ENCODE measurements around the gene CYP27B1. TPM values are rescaled to one million over a fixed set of nuclear protein-coding genes. Genes with fewer than 3 reads are reported as not detected.
A peak's percentile ranks its signal among the peaks of the same experiment; 100 is the strongest.

CYP27B1 gene
- total and polyA plus RNA-seq, 2 experiments from 2014 or later = 1.1 to 2.7 TPM

DNA sequence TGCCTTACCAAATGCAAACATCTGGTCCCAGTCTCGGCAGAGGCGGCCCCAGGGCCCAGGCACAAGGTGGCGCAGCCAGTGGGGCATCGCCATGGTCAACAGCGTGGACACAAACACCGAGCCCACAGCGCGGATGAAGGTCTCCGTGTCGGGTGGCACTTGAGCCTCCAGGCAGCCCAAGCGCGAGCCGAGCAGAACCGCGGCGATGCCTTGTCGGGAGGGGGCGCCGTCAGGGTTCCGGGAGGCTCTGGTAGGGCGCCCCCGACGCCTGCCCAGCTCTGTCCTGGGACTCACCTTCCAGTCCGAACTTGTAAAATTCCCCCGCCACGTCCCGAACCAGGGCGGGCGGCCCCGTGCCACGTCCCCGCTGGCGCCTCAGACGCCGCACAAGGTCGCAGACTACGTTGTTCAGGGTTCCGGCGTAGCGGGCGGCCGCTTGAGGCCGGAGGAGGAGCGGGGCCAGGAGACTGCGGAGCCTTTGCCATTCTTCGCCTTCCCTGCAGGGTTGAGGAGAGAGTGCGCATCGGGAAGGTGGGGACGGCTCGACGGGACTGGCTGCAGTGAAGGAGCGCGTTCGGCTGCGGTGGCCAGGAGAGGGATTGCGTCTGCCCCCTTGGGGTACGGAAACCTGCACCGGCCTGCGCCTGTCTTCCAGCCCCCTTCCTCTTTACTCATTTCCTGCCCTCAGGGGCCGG is 1.7 kb downstream of the CYP27B1 start:
- Mint-ChIP-seq H3K27me3 (ENCODE audit: insufficient read depth, low read depth, poor library complexity) (peaks cover 52% of the 10 kb centered on the region), H3K27ac (no peak overlapping the region)
- TF ChIP-seq CREB1 (CRISPR knock-in tag; IDR thresholded peaks at IDR 0.05; ENCODE audit: low read depth) (no peak), EZH2 (IDR thresholded peaks at IDR 0.05; ENCODE audit: low read depth, unreplicated experiment) (peak; percentile 43)
- TF ChIP-seq, protein P1, sequence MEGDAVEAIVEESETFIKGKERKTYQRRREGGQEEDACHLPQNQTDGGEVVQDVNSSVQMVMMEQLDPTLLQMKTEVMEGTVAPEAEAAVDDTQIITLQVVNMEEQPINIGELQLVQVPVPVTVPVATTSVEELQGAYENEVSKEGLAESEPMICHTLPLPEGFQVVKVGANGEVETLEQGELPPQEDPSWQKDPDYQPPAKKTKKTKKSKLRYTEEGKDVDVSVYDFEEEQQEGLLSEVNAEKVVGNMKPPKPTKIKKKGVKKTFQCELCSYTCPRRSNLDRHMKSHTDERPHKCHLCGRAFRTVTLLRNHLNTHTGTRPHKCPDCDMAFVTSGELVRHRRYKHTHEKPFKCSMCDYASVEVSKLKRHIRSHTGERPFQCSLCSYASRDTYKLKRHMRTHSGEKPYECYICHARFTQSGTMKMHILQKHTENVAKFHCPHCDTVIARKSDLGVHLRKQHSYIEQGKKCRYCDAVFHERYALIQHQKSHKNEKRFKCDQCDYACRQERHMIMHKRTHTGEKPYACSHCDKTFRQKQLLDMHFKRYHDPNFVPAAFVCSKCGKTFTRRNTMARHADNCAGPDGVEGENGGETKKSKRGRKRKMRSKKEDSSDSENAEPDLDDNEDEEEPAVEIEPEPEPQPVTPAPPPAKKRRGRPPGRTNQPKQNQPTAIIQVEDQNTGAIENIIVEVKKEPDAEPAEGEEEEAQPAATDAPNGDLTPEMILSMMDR (conservative IDR thresholded peaks at IDR 0.05; ENCODE audit: low read depth in 2 of 2) = peak; percentile 38 to 70

DNA sequence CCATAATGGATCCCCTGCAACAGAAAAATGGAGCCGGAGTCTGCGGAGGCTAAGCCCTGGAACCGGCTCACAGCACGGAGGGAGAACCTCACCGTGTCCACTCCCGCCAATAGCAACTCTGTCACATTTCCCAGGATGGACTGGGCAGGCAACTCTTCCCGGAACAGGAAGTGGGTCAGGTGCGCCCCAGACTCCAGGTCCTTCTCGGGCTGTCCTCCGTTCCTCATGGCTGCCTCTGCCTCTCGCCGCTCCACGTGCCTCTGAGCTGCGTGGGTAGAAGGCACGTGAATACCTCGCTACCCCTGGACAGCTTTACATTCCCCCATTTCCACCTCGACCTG is 2.2 kb downstream of the CYP27B1 start:
- Mint-ChIP-seq H3K4me1 (peaks cover 36% of the 10 kb centered on the region), H3K36me3 (ENCODE audit: low read depth) (peaks cover 18% of the 10 kb centered on the region), H3K9me3 (no peaks in the 10 kb centered on the region), H3K27me3 (ENCODE audit: insufficient read depth, low read depth, poor library complexity) (peaks cover 53% of the 10 kb centered on the region), H3K4me3 (peak overlapping the region; percentile 68), H3K27ac (no peak overlapping the region)
- H4K20me1 ChIP-seq (replicated peaks; ENCODE audit: insufficient read depth) = 0 out of 2 replicates have a peak, but pooled peaks cover under 1% of the 10 kb centered on the region
- no peaks in the 10 kb centered on the region for H3K79me2 ChIP-seq (replicated peaks; ENCODE audit: insufficient read depth)
- H3F3A ChIP-seq (replicated peaks; ENCODE audit: low read depth) = peaks cover 11% of the 10 kb centered on the region
- H3K4me1 ChIP-seq (ENCODE audit: insufficient read depth) = peaks cover 21% of the 10 kb centered on the region; the same call in 1 of the 2 replicates
- DNase-seq (ENCODE audit: low spot score) (peak; percentile 60), ATAC-seq (peak; percentile 9)
- no peaks in the 10 kb centered on the region for H3K9me2 ChIP-seq (ENCODE audit: insufficient read depth)
- H3K36me3 ChIP-seq (ENCODE audit: insufficient read depth) = no peaks in the 10 kb centered on the region; the same call in 1 of the 2 replicates
- H3K4me2 ChIP-seq = peak overlapping the region; percentile 97
- no peak overlapping the region for H3K27ac ChIP-seq (ENCODE audit: low read depth)
- TF ChIP-seq, protein P2, sequence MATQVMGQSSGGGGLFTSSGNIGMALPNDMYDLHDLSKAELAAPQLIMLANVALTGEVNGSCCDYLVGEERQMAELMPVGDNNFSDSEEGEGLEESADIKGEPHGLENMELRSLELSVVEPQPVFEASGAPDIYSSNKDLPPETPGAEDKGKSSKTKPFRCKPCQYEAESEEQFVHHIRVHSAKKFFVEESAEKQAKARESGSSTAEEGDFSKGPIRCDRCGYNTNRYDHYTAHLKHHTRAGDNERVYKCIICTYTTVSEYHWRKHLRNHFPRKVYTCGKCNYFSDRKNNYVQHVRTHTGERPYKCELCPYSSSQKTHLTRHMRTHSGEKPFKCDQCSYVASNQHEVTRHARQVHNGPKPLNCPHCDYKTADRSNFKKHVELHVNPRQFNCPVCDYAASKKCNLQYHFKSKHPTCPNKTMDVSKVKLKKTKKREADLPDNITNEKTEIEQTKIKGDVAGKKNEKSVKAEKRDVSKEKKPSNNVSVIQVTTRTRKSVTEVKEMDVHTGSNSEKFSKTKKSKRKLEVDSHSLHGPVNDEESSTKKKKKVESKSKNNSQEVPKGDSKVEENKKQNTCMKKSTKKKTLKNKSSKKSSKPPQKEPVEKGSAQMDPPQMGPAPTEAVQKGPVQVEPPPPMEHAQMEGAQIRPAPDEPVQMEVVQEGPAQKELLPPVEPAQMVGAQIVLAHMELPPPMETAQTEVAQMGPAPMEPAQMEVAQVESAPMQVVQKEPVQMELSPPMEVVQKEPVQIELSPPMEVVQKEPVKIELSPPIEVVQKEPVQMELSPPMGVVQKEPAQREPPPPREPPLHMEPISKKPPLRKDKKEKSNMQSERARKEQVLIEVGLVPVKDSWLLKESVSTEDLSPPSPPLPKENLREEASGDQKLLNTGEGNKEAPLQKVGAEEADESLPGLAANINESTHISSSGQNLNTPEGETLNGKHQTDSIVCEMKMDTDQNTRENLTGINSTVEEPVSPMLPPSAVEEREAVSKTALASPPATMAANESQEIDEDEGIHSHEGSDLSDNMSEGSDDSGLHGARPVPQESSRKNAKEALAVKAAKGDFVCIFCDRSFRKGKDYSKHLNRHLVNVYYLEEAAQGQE (IDR thresholded peaks at IDR 0.05; ENCODE audit: unreplicated experiment) = no peak
- TF ChIP-seq, protein P3, sequence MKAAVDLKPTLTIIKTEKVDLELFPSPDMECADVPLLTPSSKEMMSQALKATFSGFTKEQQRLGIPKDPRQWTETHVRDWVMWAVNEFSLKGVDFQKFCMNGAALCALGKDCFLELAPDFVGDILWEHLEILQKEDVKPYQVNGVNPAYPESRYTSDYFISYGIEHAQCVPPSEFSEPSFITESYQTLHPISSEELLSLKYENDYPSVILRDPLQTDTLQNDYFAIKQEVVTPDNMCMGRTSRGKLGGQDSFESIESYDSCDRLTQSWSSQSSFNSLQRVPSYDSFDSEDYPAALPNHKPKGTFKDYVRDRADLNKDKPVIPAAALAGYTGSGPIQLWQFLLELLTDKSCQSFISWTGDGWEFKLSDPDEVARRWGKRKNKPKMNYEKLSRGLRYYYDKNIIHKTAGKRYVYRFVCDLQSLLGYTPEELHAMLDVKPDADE (IDR thresholded peaks at IDR 0.05) = no peak
- TF ChIP-seq NANOG (IDR thresholded peaks at IDR 0.05; ENCODE audit: borderline replicate concordance) (no peak), EZH2phosphoT487 (IDR thresholded peaks at IDR 0.05; ENCODE audit: unreplicated experiment) (no peak), POLR2AphosphoS5 (IDR thresholded peaks at IDR 0.05; ENCODE audit: low read depth) (peak; percentile 63)
- H3K27me3 ChIP-seq (ENCODE audit: insufficient read depth) = peaks cover 81% of the 10 kb centered on the region
- H2AFZ ChIP-seq = peak overlapping the region; percentile 95
- peak overlapping the region; percentile 83 for H3K4me3 ChIP-seq

More for the DNA sequence above, 1.7 kb downstream of the CYP27B1 start:
- H3K79me2 ChIP-seq (replicated peaks; ENCODE audit: insufficient read depth) = no peaks in the 10 kb centered on the region
- H3K4me3 ChIP-seq = peak overlapping the region; percentile 83
- Mint-ChIP-seq H3K4me3 (peak overlapping the region; percentile 68), H3K9me3 (no peaks in the 10 kb centered on the region), H3K36me3 (ENCODE audit: low read depth) (peaks cover 23% of the 10 kb centered on the region), H3K4me1 (peaks cover 36% of the 10 kb centered on the region)
- H3K4me1 ChIP-seq (ENCODE audit: insufficient read depth) = peaks cover 21% of the 10 kb centered on the region; the same call in 1 of the 2 replicates
- H3K4me2 ChIP-seq = peak overlapping the region; percentile 97
- no peaks in the 10 kb centered on the region; the same call in 1 of the 2 replicates for H3K36me3 ChIP-seq (ENCODE audit: insufficient read depth)
- DNase-seq (ENCODE audit: low spot score) = peak; percentile 86
- 0 out of 2 replicates have a peak, but pooled peaks cover 6% of the 10 kb centered on the region for H4K20me1 ChIP-seq (replicated peaks; ENCODE audit: insufficient read depth)
- peak overlapping the region; percentile 95 for H2AFZ ChIP-seq
- no peaks in the 10 kb centered on the region for H3K9me2 ChIP-seq (ENCODE audit: insufficient read depth)
- no peak overlapping the region for H3K27ac ChIP-seq (ENCODE audit: low read depth)
- peak; percentile 72 for ATAC-seq
- peaks cover 11% of the 10 kb centered on the region for H3F3A ChIP-seq (replicated peaks; ENCODE audit: low read depth)
- peaks cover 77% of the 10 kb centered on the region for H3K27me3 ChIP-seq (ENCODE audit: insufficient read depth)
